ENCODE data around the gene NUTM2G.
"Not testable (repeated sequence)": the region's sequence is repeated elsewhere in the genome, so short reads cannot be mapped to it uniquely, and the experiment has no call there.

The NUTM2G gene

GRCh38 chr9:96941628-96942027, 13.0 kb downstream of the NUTM2G start:
- not testable (repeated sequence) for ATAC-seq, DNase-seq

GRCh38 chr9:96942181-96942580, 13.5 kb downstream of the NUTM2G start:
- ATAC-seq = peak; percentile 23
- not testable (repeated sequence) for DNase-seq

GRCh38 chr9:96949346-96949745, 20.7 kb downstream of the NUTM2G start:
- ATAC-seq, DNase-seq: not testable (repeated sequence)

GRCh38 chr9:96950539-96950938, 21.9 kb downstream of the NUTM2G start:
- ATAC-seq, DNase-seq: not testable (repeated sequence)

- DNase-seq, ATAC-seq: not testable (repeated sequence)
Observed at GRCh38 chr9:96967591-96967990, 38.9 kb downstream of the NUTM2G start.

- ATAC-seq = peak; percentile 49
Observed at GRCh38 chr9:96972552-96972951, 43.9 kb downstream of the NUTM2G start.

GRCh38 chr9:96974037-96974436, 45.4 kb downstream of the NUTM2G start:
- ATAC-seq, DNase-seq: not testable (repeated sequence)

More at GRCh38 chr9:96972552-96972951, 43.9 kb downstream of the NUTM2G start:
- DNase-seq = not testable (repeated sequence)

- DNase-seq, ATAC-seq: not testable (repeated sequence)
Observed at GRCh38 chr9:96983496-96984122, 55.0 kb downstream of the NUTM2G start.

- ATAC-seq, DNase-seq: not testable (repeated sequence)
Observed at GRCh38 chr9:96984139-96984538, 55.5 kb downstream of the NUTM2G start.

- not testable (repeated sequence) for DNase-seq, ATAC-seq
Observed at GRCh38 chr9:96984887-96985286, 56.2 kb downstream of the NUTM2G start.
